ENCODE measurements around the gene P2RY1.
"Not testable (repeated sequence)": the region's sequence is repeated elsewhere in the genome, so short reads cannot be mapped to it uniquely, and the experiment has no call there.

The P2RY1 gene

GRCh38 chr3:152836269-152836668 is 1.3 kb downstream of the P2RY1 start:
- no peak for DNase-seq (ENCODE audit: low spot score)

DNA sequence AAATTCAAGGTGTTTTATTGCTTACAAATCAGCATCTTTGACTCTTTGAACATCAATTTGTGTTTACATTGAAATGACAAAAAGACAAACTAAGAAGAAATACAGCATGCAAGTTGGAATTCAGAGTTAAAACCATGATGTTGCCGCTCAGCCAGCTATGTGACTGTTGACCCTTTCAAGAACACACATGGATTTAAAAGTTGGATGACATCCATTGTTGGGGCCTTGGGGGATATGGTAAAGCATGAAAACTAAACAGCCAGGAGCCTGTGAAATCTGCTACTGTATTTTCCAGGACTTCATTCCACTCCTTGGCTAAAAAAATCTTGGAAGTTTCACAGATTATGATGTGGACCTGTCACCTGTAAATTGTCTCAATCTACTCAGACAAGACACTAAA is 4.6 kb downstream of the P2RY1 start:
- DNase-seq (ENCODE audit: low spot score): no peak

- DNase-seq (ENCODE audit: low spot score): no peak
These were observed 6.2 kb downstream of the P2RY1 start for GRCh38 chr3:152841131-152841530.

DNA sequence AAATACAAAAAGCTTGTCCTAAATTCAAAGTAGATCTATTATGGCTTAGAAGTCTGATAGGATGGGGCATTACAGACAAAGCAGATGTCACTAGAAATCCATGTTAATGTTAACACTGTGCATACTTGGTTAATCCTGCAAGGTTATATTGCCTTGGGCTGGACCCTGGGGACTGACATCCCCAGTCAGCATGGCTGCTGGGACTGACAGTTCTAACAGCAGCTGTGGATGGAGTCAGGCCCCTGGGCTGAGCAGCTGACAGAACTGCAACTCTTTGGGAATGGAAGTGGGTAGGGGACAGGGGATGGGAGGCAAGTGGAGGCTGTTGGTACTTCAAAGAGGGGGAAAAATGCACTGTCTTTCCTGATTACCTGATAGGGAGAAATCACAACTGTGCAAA is 7.5 kb downstream of the P2RY1 start:
- no peak for DNase-seq (ENCODE audit: low spot score)

GRCh38 chr3:152843955-152844354 is 9.0 kb downstream of the P2RY1 start:
- no peak for DNase-seq (ENCODE audit: low spot score)

DNA sequence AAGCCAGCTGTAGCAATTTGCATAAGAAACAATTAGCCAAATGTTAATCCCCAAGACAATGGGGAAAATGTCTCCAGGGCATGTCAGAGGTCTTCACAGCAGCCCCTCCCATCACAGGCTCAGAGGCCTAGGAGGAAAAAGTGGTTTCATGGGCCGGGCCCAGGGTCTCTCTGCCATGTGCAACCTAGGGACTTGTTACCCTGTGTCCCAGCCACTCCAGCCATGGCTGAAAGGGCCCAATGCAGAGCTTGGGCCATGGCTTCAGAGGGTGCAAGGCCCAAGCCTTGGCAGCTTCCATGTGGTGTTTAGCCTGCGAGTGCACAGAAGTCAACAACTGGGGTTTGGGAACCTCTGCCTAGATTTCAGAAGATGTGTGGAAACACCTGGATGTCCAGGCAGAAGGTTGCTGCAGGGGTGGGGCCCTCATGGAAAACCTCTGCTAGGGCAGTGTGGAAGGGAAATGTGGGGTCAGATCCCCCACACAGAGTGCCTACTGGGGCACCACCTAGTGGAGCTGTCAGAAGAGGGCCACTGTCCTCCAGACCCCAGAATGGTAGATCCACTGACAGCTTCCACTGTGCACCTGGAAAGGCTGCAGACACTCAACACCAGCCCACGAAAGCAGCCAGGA is 11.8 kb downstream of the P2RY1 start:
- not testable (repeated sequence) for DNase-seq (ENCODE audit: low spot score)

GRCh38 chr3:152847599-152847998 is 12.7 kb downstream of the P2RY1 start:
- not testable (repeated sequence) for DNase-seq (ENCODE audit: low spot score)

DNA sequence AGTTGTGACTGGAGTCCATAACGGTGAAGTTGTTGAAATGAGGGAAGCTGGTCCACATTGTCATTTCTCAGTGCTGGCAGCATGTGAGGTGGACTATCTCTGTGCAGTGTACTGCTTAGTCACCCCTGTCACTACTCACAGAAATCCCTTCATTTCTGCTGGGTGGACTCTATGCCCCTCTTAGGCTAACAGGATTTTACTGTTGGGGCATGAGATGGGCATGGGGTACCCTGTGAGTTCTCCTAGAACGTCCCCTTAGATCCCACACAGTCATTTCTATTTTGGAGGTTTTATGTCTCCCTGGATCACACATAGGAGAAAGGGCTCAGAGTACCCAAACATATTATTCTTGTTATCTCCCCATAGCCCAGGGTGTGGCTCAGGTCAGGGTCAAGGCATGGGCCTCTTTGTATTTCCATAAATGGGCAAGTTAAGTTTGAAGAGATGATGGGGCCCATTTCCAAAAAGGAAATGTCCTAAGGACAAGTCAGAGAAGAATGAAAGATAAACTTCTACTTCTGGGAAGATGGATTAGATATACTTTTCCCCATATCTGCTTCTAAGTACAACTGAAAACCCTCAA is 15.2 kb downstream of the P2RY1 start:
- DNase-seq (ENCODE audit: low spot score): no peak

DNA sequence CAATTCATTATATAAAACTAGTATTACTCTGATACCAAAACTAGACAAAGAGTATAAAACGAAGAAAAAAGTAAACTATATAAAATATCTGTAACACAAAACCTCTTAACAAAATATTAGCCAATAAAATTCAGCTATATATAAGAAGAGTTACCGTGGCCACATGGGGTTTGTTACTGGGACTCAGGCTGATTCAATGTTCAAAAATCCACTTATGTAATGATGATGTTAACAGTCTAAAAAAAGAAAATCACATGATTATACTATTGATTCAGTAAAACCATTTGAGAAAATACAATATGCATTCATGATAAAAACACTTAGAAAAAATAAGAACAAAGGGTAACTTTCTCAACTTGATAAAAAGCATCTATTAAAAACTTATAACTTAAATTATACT is 18.3 kb downstream of the P2RY1 start:
- DNase-seq (ENCODE audit: low spot score): no peak

- no peak for DNase-seq (ENCODE audit: low spot score)
These were observed 22.2 kb downstream of the P2RY1 start for GRCh38 chr3:152857082-152857481.

DNA sequence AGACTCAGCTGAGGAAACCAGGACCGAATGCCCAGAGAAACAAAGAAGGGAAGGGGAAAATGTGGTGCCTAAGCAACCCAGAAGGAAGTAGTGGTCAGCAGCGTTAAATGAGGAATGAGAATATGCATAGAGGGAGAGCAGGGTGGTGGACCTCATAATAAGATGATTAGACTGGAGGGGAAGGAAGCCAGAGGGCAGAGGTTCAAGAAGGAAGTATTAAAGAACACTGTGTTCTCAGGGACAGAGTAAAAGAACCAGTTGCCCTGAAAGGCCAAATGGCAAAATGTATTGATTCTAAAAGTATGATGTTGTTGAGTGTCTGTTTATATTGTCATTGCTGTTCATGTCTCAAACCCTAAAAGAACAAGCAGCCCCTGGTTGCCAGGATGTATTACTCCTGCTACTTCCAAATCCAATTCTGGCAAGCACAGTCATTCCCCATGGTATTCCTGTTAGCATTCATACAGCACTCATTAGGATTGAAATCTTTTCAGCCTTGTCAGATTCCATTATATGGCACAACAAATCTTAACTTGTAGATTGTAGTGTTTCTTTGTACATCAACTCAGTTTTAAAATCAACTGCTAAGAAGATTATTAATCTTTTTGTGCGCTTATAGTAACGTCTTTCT is 23.4 kb downstream of the P2RY1 start:
- no peak for DNase-seq (ENCODE audit: low spot score)

- DNase-seq (ENCODE audit: low spot score): no peak
These were observed 25.8 kb downstream of the P2RY1 start for GRCh38 chr3:152860736-152861135.

DNA sequence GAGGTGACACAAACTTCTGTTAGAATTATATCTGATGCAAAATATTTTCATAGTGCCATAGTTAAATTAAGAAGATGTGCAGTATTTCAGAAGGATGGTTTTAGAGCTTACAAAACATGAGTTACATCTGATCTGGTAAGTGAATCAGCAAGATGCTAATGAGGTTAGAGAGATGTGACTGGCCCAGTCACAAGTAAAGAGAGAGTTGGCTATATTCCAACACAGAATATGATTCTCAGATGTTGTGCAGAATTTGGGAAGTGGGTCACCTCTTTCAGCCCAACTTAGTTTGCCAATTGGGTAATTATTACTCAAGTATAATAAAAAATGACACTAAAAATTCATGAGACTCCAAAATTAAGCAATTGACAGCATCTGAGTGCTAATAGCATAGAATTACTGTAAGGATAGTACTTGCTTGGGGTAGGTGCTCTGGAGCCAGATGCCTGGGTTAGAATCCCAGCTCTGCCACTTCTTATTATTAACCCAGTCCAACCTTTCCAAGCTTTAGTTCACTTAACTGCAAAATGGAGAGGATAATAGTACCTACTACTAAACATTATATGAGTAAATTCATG is 30.8 kb downstream of the P2RY1 start:
- DNase-seq (ENCODE audit: low spot score): no peak

DNA sequence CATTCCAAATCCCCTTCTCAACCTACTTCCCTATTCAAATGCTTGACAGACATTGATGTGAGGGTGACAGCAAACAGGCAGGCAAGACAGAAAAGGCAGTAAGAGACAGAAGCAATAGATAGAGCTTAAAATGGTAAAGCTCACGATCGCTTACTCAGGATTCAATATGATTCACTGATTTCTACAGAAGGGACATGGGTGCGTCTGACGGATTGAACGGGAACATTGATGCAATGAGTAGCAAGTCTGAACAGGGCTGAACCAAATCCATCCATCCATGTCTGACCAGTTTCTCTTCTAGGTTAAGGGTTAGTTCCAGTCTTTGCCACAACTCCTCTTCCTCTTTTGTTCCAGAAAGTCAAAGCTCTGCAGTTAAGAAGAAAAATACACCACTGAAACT is 35.1 kb downstream of the P2RY1 start:
- no peak for DNase-seq (ENCODE audit: low spot score)

- not testable (repeated sequence) for DNase-seq (ENCODE audit: low spot score)
These were observed 38.4 kb downstream of the P2RY1 start for GRCh38 chr3:152873314-152873713.

DNA sequence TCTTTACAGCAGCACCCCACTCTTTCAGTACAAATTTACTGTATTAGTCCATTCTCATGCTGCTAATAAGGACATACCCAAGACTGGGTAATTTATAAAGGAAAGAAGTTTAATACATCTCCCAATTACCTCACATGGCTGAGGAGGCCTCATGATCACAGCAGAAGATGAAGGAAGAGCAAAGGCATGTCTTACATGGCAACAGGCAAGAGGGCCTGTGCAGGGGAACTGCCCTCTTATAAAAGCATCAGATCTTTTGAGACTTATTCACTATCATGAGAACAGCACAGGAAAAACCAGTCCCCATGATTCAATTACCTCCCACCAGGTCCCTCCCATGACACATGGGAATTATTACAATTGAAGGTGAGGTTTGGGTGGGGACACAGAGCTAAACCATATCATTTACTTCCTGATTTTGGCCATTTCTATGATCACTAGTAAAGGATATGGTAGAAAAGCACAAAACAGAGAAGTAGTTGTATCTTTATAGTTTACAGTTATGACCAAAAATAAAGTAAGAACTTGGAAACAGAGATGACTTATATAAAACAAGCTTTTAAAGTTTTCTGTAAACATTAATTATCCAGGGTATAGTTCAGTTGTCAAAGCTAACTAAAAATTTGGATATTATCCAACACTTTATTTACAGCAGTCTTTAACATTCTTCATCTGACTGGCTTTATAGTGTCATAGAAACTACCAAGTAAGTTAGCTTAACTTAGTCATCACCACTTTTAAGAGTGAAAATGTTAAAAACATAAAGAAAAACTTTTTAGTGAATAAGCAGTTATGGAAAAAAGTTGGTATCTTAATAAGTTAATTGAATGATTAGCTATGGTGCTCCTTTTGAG is 40.2 kb downstream of the P2RY1 start:
- no peak for DNase-seq (ENCODE audit: low spot score)

GRCh38 chr3:152879130-152879789 is 44.3 kb downstream of the P2RY1 start:
- no peak for DNase-seq (ENCODE audit: low spot score)

GRCh38 chr3:152879790-152880174 is 44.9 kb downstream of the P2RY1 start:
- no peak for DNase-seq (ENCODE audit: low spot score)

- DNase-seq (ENCODE audit: low spot score): no peak
These were observed 50.1 kb downstream of the P2RY1 start for GRCh38 chr3:152885076-152885475.
